ENCODE measurements around the gene GPD1. TPM values are rescaled to one million over a fixed set of nuclear protein-coding genes. Genes with fewer than 3 reads are reported as not detected.

The GPD1 gene
- total and polyA plus RNA-seq, 9 of the 15 experiments (the other 6 are each of a cell fraction or from before 2014, with no cell fraction given), result 0.13 to 1.00 (median 0.55) TPM

DNA sequence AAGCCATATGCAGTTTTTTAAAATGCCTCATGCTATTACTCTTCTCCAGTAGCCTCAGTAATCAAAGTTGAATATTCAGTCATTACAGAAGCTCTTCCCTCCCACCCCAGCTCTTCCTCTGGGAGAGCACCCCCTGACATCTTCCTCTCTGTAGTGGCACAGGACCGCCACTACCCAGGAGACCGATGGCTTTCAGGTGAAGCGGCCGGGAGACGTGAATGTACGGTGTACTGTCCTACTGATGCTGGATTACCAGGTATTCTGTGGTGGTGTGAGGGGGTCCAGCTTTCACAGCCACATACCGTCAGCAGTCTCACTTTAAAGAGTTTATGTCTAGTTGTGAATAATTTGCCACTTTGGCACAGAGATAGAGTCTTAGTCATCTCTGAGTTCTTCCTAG, 14.1 kb upstream of the GPD1 start (continued):
- TF ChIP-seq, protein P1, sequence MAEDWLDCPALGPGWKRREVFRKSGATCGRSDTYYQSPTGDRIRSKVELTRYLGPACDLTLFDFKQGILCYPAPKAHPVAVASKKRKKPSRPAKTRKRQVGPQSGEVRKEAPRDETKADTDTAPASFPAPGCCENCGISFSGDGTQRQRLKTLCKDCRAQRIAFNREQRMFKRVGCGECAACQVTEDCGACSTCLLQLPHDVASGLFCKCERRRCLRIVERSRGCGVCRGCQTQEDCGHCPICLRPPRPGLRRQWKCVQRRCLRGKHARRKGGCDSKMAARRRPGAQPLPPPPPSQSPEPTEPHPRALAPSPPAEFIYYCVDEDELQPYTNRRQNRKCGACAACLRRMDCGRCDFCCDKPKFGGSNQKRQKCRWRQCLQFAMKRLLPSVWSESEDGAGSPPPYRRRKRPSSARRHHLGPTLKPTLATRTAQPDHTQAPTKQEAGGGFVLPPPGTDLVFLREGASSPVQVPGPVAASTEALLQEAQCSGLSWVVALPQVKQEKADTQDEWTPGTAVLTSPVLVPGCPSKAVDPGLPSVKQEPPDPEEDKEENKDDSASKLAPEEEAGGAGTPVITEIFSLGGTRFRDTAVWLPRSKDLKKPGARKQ (CRISPR knock-in tag; IDR thresholded peaks at IDR 0.05), result no peak

DNA sequence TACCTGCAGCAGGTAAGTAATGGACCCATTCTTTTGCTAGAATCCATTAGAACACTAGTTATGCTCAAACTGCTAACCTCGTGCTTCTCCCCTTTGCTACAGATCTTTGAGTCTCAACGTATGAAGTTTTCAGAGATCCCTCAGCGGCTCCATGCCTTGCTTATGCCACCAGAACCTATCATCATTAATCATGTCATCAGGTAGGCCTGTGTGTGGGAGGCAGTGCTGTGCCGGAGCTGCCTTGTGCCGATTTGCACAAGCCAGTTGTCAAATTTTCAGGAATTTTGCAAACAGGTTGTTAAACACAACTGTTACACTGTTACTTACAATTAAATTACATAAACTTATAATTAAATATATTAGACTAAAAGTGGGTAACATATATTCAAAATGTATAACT, 13.4 kb upstream of the GPD1 start:
- ChIA-PET POLR2A (interaction anchor here (1.3 to 1.7 kb wide), 2 partner anchors 14 to 20 kb away, joined by 3 to 5 read pairs; partner anchors contain the start of gene GPD1), CTCF (ENCODE audit: low intra/inter-chr PET ratio) (no interaction called here)
- intact Hi-C loops (cut with micrococcal nuclease) (no loop called here), in situ Hi-C loops (cut with MboI) (no loop called here)
- ATAC-seq, result no peak
- Histone ChIP-seq H2AFZ (ENCODE audit: low read depth, low read length) (no peak overlapping the region), H3K9ac (ENCODE audit: insufficient read depth in 1 of 2, low read depth in 2 of 2, low read length in 2 of 2) (no peak overlapping the region), H3K36me3 (ENCODE audit: control insufficient read depth, insufficient read depth, low read length) (peaks cover 84% of the 10 kb centered on the region), H3K4me3 (no peak overlapping the region), H3K27ac (ENCODE audit: extremely low read depth, low read depth, low read length) (no peak overlapping the region), H3K4me2 (ENCODE audit: insufficient read depth, low read length) (no peak overlapping the region), H3K27me3 (ENCODE audit: control insufficient read depth in 2 of 2, insufficient read depth in 2 of 2, low read length in 2 of 2) (no peaks in the 10 kb centered on the region), H3K79me2 (ENCODE audit: control insufficient read depth, insufficient read depth, low read length) (peaks cover 7% of the 10 kb centered on the region), H3K9me1 (ENCODE audit: control insufficient read depth, insufficient read depth, low read length) (no peaks in the 10 kb centered on the region), H4K20me1 (replicated peaks; ENCODE audit: control insufficient read depth, insufficient read depth, low read length) (peaks cover 5% of the 10 kb centered on the region), H3K4me1 (replicated peaks in 1 of 2; ENCODE audit: control insufficient read depth in 2 of 2, insufficient read depth in 2 of 2, low read length in 2 of 2) (peaks cover 5 to 7% of the 10 kb centered on the region in 2 experiments; a peak in 3 of 5 replicates), H3K9me3 (replicated peaks; ENCODE audit: control insufficient read depth, insufficient read depth, low read depth, low read length) (no peaks in the 10 kb centered on the region)
- no peak for FAIRE-seq
- WGBS (ENCODE audit: insufficient coverage, low coverage, missing lambda C conversion rate), result 93% methylated on average over 5 of the region's 5 CpGs
- no peak for DNase-seq (ENCODE audit: extremely low read depth in 1 of 4, low spot score in 3 of 4)
- TF ChIP-seq, protein P2, sequence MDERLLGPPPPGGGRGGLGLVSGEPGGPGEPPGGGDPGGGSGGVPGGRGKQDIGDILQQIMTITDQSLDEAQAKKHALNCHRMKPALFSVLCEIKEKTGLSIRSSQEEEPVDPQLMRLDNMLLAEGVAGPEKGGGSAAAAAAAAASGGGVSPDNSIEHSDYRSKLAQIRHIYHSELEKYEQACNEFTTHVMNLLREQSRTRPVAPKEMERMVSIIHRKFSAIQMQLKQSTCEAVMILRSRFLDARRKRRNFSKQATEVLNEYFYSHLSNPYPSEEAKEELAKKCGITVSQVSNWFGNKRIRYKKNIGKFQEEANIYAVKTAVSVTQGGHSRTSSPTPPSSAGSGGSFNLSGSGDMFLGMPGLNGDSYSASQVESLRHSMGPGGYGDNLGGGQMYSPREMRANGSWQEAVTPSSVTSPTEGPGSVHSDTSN (CRISPR knock-in tag; IDR thresholded peaks at IDR 0.05; ENCODE audit: low read depth), result no peak
- TF ChIP-seq, protein P2 (tag; conservative IDR thresholded peaks at IDR 0.05; ENCODE audit: low read depth), result peak; percentile 88
- TF ChIP-seq IFI16 (CRISPR knock-in tag; IDR thresholded peaks at IDR 0.05), result no peak
- TF ChIP-seq MEIS2 (IDR thresholded peaks at IDR 0.05; ENCODE audit: partially characterized antibody), result peak; percentile 38
- BruUV-seq (replicated peaks), result no TSS peak
